ENCODE measurements around the gene CELA2B.

GRCh38 chr1:15538771-15539170, 62.9 kb downstream of the CELA2B start:
- TF ChIP-seq CTCF (IDR thresholded peaks at IDR 0.05) (no peak), POLR2A (IDR thresholded peaks at IDR 0.05) (no peak), POLR2AphosphoS5 (IDR thresholded peaks at IDR 0.05) (no peak)

All from breast epithelium (tissue), 3 donors.